ENCODE results near the gene ANXA8L1.
"Not testable (repeated sequence)": the region's sequence is repeated elsewhere in the genome, so short reads cannot be mapped to it uniquely, and the experiment has no call there.

The ANXA8L1 gene, protein sequence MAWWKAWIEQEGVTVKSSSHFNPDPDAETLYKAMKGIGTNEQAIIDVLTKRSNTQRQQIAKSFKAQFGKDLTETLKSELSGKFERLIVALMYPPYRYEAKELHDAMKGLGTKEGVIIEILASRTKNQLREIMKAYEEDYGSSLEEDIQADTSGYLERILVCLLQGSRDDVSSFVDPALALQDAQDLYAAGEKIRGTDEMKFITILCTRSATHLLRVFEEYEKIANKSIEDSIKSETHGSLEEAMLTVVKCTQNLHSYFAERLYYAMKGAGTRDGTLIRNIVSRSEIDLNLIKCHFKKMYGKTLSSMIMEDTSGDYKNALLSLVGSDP

DNA sequence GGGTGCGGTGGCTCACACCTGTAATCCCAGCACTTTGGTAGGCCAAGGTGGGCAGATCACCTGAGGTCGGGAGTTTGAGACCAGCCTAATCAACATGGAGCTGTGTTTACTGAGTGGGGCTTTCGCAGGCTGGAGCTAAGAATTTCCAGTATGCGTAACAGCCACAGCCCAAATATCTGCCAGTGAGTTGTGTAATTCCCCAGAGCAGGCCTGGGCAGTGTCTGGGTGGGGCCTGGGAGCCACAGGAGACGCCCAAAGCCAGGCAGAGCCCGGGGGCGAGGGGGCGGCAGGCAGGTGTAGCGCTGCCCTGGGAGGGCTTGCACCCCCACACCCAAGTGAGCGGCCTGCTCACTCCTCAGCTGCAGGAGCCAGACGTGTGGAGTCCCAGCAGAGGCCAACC lies at the start of gene ANXA8L1:
Gene ANXA8L1 (plus strand): TSS at position 371 of the 400 bp plus-strand sequence. CDS start 76 bp downstream, outside the sequence.
- not testable (repeated sequence) for DNase-seq

DNA sequence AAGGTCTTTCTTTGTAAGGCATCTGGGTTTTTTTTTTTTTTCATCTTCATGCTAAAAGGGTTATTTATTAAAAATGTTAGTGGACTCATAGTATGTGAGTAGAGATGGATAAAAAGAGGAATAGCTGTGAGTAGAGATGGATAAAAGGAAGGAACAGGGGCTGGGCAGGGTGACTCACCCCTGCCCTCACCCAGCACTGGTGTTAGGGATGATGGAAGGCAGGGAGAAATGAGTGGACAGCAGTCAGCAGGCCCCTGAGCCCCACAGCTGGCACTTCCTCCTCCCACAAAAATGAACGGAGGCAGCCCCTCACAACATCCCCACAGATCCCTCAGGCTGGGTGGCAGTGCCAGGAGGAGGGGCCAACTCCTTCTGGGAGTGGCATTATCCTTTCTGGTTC lies 49.5 kb upstream of the ANXA8L1 start:
- no peak for DNase-seq

DNA sequence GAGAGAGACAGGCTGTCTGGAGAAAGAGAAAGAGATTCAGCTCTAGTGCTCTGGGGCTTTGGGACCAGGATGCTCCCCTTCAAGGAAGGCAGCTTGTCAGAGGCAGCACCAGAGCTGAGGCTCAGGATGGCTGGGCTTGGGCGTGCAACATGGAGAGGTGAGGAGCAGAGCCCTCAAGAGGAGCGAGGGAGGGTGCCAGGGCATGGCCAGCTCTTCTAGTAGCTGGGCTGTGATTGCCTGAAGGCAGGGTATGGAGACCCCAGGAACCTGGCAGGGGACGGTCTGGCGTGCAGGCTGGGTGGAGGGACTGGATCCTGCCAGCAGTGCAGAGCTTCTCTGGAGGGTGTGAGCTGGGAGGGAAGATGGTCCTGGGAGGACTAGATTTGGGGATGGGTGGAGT lies 48.6 kb upstream of the ANXA8L1 start:
- DNase-seq = no peak

DNA sequence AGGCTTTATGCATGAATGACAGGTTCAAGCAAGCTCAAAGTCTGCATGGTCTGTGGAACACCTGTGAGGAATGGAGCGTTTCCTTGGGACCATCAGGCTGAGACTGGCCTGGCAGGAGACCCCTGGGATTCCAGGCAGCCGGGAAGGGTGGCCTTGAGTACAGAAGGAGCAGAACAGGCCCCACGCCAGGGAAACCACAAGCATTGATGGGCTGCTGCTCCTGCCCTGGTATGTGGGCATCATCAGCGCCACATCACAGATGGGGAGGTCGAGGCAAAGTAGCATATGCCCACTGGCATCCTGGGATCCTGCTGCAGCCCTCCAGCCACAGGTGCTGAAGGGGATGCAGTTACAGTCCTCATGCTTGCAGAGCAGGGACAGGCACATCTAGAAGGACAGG lies 47.9 kb upstream of the ANXA8L1 start:
- no peak for DNase-seq

DNA sequence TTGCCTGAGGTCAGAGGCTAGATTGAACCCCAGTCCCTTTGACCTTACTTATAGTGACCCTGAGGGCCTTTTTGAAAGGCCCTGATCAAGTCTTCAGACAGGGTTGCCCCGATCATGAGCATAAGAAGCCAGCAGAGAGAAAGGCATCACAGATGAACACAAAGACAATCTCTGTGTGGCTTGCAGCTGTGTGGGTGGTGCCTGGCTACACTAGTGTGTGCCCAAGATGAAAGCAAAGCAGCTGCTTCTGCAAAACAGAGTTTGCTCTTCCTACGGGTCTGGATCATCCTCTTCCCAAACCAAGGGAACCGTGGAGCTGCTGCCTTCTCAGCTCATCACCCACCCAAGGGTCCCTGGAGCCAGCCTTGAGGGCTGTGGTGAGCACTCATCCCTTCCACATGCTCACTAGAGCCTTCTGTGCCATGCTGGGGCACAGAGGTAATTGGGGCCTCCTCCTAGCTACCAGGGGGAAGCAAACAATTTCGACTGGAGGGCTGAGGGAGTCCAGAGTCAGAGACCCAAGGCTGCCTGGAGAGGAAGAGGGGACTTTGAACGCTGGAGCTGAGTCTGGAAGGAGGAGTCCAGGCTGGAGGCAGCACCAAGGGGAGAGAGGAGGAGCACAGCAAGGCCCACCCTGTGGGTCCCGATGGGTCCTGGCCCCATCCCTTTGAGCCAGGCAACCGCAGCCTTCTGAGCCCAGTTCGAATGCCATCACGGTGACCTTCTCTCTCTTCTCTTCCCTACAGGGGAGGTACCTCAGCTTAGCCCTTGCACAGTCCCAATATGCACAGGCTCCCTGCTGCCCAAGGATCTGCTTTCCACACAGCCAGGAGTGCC lies 46.5 kb upstream of the ANXA8L1 start:
- no peak for DNase-seq

DNA sequence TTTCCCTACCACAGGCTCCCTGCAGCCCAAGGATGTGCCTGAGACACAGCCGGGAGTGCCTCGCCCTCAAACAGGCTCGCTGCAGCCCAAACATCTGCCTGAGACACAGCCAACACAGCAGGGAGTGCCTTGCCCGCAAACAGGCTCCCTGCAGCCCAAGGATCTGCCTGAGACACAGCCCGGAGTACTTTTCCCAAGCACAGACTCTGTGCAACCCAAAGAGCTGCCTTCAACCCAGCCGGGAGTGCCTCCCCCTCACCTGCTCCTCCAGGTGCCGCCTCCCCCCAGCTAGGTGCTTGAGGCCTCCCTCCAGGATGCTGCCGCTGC lies 45.9 kb upstream of the ANXA8L1 start:
- no peak for DNase-seq

DNA sequence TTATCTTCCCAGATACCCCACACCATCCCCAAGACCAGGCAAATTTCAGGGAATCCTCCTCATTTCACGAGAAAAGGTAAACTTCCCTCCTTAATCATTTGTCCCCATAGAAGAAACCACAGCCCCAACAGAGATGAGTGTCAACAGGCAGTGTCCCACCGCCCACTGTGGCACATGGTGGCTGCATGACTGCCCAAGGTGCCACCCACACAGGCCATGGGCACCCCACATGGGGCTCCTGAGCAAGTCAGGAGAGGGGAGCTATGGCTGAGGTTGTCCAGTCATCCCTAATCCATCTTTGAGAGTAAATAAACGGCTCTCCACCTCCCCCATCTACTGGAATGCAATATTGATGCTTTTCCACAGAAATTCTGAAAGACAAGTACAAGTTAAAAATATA lies 44.7 kb upstream of the ANXA8L1 start:
- DNase-seq = no peak

DNA sequence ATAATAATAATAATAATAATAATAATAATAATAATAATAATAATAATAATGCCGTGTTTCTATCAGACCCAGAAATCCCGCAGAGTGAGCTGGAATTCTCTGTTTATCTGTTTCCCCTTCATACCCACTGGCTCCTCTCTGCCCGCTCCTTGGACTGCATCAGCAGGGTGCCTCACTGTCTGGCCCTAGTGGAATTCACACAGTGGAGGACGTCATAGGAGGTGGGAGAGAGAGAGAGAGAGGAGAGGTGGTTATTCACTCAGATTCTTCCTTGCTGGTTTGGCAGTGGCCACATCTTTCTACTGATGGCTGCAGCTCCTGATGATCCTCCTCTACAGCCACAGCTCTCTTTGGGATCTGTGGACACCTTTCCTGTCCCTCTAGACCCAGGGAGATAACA lies 10.1 kb upstream of the ANXA8L1 start:
- DNase-seq = not testable (repeated sequence)

DNA sequence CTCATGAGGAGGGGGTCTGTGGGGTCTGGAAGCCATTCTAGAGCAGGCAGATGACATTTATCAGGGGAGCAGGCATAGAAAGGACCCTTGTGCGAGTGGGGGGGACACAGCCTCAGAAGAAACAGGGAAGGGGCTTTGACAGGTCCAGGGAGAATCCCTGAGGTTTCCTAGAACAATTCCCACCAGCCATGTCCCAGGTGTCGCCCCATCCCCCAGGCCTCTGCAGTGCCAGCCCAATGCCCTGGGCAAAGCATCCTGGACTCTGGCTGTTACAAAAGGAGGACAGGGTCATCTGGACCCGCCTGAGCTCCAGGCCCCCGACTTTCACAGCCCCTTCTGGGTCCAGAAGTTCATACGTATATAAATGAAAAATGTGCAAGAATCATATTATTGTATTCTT lies 8.4 kb upstream of the ANXA8L1 start:
- not testable (repeated sequence) for DNase-seq

DNA sequence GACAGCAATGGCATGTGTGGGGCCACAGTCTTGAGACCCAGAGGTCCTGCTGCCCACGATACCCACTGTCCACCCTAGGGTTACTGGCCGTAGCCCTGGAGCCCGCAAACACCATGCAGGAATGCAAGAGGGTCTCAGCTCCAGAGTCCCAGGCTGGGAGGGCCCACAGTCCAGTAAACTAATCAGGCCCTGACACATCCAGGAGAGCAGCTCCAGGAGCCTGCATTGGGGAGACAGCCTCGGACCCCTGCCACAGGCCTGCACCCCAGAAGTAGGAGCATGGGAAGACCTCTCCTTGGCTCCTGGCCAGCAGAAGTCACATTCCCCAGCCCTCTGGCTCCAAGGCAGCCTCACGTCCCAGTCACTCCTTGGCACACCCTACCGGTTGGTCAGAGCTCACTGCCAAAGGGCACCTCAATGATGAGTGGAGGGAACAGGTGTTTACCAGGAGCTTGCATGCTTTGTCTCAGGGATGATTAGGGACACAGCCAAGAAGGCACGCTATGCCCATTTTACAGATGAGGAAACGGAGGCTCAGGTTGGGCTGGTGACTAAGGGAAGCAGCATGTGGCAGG lies 7.8 kb upstream of the ANXA8L1 start:
- not testable (repeated sequence) for DNase-seq

DNA sequence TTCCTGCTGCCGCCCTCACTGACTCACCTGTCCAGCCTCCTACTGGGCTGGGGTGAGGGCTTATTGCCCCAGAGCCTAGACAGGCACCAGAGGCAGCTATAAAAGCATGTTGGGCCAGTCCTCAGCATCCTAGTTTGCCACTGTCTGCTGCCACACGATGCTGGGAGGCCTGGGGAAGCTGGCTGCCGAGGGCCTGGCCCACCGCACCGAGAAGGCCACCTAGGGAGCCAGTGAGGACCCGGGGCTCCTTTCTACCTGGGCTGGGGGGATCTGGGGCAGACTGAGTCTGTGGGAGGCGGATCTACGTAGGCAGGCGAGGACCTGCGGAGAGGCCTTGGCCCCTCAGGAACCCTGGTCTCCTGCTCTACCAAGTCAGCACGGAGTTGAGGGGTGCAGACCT lies 6.6 kb upstream of the ANXA8L1 start:
- not testable (repeated sequence) for DNase-seq

DNA sequence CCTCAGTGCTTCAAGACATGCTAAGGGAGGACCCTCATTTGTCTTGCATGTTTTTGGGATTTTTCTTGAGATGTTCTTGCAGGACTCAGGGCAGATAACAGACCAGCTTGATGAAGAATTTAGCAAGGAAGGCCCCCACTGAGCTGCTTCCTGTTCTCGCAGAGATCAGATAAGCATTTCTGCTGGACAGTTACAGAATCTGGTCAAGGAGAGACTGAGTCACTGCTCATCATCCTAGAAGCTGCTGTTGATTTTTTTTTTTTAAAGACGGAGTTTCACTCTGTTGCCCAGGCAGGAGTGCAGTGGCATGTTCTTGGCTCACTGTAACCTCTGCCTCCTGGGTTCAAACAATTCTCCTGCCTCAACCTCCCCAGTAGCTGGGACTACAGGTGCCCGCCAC lies 1.2 kb upstream of the ANXA8L1 start:
- DNase-seq = not testable (repeated sequence)

DNA sequence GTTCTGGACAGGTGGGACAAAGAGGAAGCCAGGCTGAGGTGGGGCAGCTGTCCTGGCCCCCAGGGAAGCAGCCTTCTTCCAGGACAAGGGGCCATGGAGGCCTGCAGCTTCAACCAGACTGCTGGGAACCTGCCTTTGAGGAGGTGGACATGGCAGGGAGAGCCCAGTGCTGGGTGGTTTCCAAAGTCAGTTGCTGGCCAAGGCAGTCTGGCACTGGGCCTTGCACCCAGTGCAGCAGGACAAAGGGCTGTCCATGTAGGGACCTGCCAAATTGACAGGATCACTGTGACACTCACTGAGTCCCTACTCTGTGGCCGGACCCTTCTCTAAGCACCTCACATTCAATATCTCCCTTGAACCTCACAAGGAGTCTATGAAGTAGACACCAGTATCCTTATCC lies 1.4 kb downstream of the ANXA8L1 start:
- DNase-seq = not testable (repeated sequence)

DNA sequence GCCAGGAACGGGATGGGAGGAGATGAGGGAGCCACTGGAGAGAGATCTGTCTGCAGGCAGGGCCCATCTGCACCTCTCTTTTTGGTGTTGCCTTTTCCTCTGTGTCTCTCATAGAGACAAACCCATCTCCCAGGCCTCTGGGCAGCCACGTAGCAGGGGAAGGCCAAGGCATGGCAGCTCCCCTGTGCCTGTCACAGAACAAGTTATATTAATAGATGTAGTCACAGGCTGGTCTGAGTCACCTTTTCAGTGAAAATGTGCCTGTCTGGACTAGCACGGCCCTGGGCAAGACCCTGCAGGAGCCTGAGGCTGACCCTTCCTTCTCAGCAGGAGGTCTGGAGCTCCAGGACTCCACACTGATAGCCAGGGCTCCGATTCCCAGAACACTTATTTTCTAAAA lies 2.1 kb downstream of the ANXA8L1 start:
- DNase-seq = not testable (repeated sequence)

DNA sequence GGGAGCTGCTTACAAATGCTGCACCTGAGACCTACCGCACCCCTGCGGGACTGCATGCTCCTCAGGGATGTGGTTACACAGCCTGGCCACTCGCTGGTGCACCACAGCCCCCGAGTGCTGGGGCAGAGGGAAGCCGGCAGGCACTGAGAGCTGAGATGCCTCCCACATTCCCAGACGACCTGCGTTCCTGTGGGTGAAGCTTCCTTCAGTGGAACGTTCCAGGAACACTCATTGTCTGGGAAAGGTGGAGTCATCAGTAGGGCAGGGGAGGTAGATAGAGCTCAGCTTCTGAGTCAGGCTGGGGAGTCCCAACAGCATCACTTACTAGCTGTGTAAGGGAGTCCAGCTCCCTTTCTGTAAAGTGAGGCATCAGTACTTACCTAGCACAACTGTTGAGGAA lies 2.5 kb downstream of the ANXA8L1 start:
- DNase-seq = not testable (repeated sequence)

DNA sequence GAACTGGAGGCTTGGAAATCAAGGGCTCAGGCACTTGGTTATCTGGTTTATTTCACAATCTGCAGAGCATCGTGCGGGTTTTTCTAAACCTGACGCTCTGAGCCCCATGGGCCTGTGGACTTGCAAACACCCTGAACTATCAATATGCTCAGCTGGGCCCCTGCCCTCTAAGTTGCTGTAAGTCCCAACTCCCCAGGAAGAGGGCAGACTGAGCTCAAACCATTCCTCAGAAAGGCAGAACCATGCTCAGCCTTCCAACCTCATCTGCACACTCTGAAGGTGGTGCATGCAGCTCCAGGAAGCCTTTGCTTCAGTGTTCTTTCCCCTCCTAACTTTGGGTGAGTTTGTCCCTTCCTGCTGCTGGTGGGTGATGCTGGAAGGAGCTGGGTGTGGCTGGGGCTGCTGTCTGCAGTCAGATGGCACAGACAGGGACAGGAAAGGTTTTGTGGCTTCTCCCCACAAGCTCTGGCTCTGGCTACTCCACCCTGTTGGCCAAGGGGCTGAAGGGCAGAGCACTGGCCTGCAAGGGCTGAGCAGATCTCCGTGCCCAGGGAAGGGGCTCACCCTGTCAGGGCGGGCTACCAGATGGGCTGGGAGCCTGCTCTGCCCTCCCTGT lies 3.8 kb downstream of the ANXA8L1 start:
- DNase-seq = not testable (repeated sequence)

DNA sequence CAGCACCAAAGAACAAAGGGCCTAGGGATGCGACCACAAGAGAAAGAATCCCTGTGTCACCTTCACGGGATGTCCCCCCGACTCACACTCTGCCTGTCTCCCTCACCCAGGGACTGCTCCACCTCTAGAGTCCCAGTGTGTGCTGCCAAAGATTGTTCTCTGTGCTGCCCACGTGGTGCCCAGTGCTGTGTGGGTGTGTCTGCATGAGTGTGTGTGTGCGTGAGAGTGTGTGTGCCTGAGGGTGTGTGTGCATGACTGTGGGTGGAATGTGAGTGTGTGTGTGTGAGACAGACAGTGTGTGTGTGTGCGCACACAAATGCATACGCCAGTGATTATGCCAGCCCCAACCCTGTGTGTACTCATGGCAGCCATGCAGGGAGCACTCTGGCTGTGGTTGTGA lies 10.3 kb downstream of the ANXA8L1 start:
- DNase-seq = not testable (repeated sequence)

DNA sequence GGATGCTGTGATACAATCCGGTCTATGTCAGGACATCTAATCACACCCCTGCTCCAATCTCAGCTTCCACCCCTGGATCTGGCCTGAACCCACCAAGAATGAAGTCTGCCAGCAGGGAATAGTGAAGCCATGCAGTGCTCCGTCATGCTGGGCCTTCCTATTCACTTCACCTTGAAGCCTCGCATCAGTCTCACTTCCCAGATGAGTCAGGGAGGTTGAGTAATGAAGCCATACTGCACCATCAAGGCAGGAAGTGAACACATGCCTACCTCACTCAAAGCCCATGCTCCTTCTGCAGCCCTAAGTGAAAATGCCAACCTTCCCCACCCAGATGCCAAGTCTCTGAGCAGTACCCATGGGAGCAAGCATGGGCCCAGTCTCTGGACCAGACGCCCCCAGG lies 11.1 kb downstream of the ANXA8L1 start:
- not testable (repeated sequence) for DNase-seq

DNA sequence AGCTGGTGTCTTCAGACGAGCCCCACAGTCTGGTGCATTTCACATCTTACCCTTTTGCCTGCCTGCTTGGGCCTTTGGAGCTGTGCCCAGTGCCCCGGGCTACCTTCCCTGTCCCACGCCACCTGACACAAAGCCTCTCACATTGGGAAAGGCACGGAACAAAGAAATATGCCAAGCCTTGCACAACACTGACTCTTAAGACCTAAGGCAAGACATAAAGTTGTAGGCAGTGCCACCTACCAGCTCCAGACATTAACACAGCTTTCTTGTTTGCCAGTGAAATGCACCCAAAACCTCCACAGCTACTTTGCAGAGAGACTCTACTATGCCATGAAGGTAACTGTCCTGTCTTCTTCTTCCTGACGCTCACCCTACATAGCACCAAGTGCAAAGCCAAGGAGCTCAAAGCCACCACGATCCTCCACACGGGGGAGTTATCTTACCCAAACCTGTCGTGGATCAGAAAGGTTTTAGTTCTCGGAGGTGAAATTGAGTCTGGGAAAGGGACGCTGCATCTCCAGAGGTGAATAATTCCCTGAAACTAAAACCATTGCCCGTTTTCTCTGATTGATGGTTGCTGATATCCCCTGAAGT lies 11.8 kb downstream of the ANXA8L1 start:
- not testable (repeated sequence) for DNase-seq

DNA sequence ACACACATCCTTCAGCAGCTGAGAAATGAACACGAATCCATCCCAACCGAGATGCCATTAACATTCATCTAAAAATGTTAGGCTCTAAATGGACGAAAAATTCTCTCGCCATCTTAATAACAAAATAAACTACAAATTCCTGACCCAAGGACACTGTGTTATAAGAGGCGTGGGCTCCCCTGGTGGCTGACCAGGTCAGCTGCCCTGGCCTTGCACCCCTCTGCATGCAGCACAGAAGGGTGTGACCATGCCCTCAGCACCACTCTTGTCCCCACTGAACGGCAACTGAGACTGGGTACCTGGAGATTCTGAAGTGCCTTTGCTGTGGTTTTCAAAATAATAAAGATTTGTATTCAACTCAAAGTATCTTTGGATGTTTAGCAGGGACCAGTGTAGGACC lies 15.8 kb downstream of the ANXA8L1 start:
- not testable (repeated sequence) for DNase-seq

DNA sequence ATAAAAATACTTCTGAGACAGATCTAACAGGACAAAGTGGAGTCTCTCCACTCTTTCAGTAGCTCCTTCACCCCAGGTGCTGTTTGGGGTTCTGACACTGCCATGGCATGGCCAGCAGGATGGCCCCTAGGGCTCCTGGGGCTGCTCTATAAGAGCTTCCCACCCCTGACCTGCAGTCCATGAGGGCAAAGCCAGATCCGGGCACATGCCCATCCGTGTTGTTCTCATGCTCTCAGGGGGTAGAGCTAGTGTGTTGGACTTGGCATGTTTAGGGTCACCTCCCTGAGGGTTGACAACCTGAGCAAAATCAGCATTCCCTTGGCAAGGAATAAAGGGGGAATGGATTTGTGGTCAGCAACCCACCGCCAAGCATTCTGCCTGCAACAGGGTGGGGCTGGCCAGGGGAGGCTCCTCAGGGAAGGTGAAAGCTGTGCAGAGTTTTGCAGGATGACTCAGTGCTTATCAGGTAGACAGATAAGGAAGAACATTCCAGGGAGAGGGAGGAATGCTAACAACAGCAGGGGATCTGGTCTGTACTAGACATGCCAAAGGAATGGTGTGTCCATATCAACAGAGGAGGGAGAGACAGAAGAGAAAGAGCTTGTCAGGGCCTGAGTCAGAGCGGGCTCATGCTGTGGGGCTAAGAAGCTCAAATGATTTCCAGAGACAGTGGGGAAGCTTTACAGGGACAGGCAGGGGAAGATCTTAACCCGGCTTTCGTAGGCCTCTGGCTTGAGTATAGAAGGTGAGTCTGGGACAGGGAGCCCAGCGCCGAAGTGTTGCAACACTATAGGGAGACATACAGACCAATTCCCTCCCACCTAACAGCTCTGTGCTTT lies 21.1 kb downstream of the ANXA8L1 start:
- DNase-seq = not testable (repeated sequence)

DNA sequence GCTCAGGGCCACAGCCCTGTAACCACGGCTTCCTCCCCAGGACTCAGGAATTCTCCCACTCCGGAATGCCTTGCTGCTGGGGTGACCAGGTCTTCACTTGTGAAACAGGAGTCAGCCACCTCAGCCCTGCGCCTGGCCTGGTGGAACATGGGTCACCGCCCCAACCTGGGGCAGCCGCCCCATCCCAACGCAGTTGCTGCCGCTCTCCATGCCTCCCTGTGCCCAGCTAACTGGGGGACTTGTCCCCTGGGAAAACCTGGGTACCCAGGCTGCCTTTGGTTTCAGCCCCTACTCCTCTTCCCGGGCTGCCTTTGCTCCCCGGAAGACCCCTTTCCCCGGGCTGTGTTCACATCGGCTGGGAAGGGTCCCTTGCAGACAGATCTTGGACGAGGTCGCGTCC lies 22.2 kb downstream of the ANXA8L1 start:
- not testable (repeated sequence) for DNase-seq
